ENCODE data around the gene GPC4.
A peak's percentile ranks its signal among the peaks of the same experiment; 100 is the strongest.

GPC4 gene

GRCh38 chrX:133415276-133416105 lies at the start of gene GPC4:
TSS of gene GPC4 (minus strand) at chrX:133415489. CDS start at chrX:133414965, 524 bp downstream.
- no peak for DNase-seq

GRCh38 chrX:133461231-133461630 lies 45.9 kb upstream of the GPC4 start:
- no peak for DNase-seq

GRCh38 chrX:133454924-133455323 lies 39.6 kb upstream of the GPC4 start:
- no peak for DNase-seq

GRCh38 chrX:133454491-133454914 lies 39.2 kb upstream of the GPC4 start:
- no peak for DNase-seq

GRCh38 chrX:133448512-133449076 lies 33.3 kb upstream of the GPC4 start:
- no peak for DNase-seq

- DNase-seq: peak; percentile 25
Measured at GRCh38 chrX:133444952-133445831, 29.9 kb upstream of the GPC4 start.

- no peak for DNase-seq
Measured at GRCh38 chrX:133444196-133444595, 28.9 kb upstream of the GPC4 start.

- no peak for DNase-seq
Measured at GRCh38 chrX:133440797-133441163, 25.5 kb upstream of the GPC4 start.

- peak; percentile 47 for DNase-seq
Measured at GRCh38 chrX:133440081-133440796, 24.9 kb upstream of the GPC4 start.

- DNase-seq: no peak
Measured at GRCh38 chrX:133437766-133438165, 22.5 kb upstream of the GPC4 start.

GRCh38 chrX:133437356-133437755 lies 22.1 kb upstream of the GPC4 start:
- DNase-seq: no peak

GRCh38 chrX:133435544-133436124 lies 20.3 kb upstream of the GPC4 start:
- DNase-seq: peak; percentile 37

GRCh38 chrX:133434197-133434820 lies 19.0 kb upstream of the GPC4 start:
- DNase-seq: no peak

GRCh38 chrX:133419911-133420310 lies 4.6 kb upstream of the GPC4 start:
- no peak for DNase-seq

- no peak for DNase-seq
Measured at GRCh38 chrX:133418588-133418987, 3.3 kb upstream of the GPC4 start.

- no peak for DNase-seq
Measured at GRCh38 chrX:133417364-133417763, 2.1 kb upstream of the GPC4 start.

GRCh38 chrX:133414406-133415275 lies 648 bp downstream of the GPC4 start:
- no peak for DNase-seq

- DNase-seq: no peak
Measured at GRCh38 chrX:133413218-133413925, 1.9 kb downstream of the GPC4 start.

- no peak for DNase-seq
Measured at GRCh38 chrX:133412665-133413064, 2.6 kb downstream of the GPC4 start.

GRCh38 chrX:133412246-133412645 lies 3.0 kb downstream of the GPC4 start:
- DNase-seq: no peak

All from NCI-H524 treated with DMSO at 0.1 percent for 48 hours (cell line).